ENCODE results near the gene MRGPRD.

DNA sequence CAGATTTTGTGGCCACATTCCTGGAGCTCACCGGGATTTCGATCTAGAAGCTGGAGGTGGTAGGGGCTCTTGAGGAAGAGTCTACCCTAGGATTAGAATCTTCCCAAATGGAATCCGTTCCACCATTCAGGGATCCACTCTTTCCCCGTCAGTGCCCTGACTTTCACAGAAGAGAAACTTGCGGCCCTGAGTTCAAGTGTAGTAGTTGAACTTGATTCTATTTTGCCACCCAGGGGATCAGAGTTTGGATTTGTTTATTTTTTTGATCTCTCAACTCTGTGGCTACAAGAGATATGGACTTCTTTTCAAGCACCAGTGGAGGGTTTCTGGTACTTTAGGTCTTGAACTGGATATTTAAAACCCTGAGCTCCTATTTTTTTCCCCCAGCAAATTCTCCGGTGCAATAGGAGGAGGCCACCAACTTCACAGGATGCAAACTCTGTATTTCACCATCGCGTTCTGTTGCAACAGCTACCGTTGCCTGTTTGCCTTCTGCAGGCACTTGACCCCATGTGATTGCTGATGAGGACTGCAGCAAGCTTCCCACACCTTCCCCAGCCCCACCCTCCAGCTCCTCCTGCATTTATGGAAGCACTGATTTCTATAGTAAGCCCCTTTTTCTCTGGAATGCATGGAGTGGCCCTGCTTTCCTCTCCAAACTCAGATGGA is 47.1 kb upstream of the MRGPRD start:
- TF ChIP-seq, protein P1, sequence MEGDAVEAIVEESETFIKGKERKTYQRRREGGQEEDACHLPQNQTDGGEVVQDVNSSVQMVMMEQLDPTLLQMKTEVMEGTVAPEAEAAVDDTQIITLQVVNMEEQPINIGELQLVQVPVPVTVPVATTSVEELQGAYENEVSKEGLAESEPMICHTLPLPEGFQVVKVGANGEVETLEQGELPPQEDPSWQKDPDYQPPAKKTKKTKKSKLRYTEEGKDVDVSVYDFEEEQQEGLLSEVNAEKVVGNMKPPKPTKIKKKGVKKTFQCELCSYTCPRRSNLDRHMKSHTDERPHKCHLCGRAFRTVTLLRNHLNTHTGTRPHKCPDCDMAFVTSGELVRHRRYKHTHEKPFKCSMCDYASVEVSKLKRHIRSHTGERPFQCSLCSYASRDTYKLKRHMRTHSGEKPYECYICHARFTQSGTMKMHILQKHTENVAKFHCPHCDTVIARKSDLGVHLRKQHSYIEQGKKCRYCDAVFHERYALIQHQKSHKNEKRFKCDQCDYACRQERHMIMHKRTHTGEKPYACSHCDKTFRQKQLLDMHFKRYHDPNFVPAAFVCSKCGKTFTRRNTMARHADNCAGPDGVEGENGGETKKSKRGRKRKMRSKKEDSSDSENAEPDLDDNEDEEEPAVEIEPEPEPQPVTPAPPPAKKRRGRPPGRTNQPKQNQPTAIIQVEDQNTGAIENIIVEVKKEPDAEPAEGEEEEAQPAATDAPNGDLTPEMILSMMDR (conservative IDR thresholded peaks at IDR 0.05; ENCODE audit: low read length): no peak
- no peak for TF ChIP-seq EZH2phosphoT487 (IDR thresholded peaks at IDR 0.05; ENCODE audit: borderline replicate concordance)

Data from Loucy (cell line).